SKM-1 (cell line): Measurements from ENCODE around the gene YBX1.
"Not testable (repeated sequence)": the region's sequence is repeated elsewhere in the genome, so short reads cannot be mapped to it uniquely, and the experiment has no call there.

Experiments
- DNase-seq: peaks from one replicate; lab custom pipeline; 2025; ENCODE audit not compliant: unreplicated experiment; lab: John Stamatoyannopoulos, UW

Gene YBX1

GRCh38 chr1:42681741-42682483 is at the start of gene YBX1:
Gene YBX1 (plus strand): TSS chr1:42682418. CDS start chr1:42682566, 148 bp downstream.
- DNase-seq = peak; percentile 97

GRCh38 chr1:42639116-42639515 is 43.1 kb upstream of the YBX1 start:
- DNase-seq = no peak

GRCh38 chr1:42646056-42646455 is 36.2 kb upstream of the YBX1 start:
- no peak for DNase-seq

- DNase-seq = no peak
Measured at GRCh38 chr1:42657201-42657600, 25.0 kb upstream of the YBX1 start.

- DNase-seq = peak; percentile 93
Measured at GRCh38 chr1:42657981-42658876, 24.0 kb upstream of the YBX1 start, which contains the start of gene PPIH. Gene PPIH (plus strand): TSS chr1:42658423. CDS start chr1:42658447, 24 bp downstream.

GRCh38 chr1:42658877-42659337 is 23.3 kb upstream of the YBX1 start:
- DNase-seq = no peak

GRCh38 chr1:42660907-42661500 is 21.2 kb upstream of the YBX1 start:
- DNase-seq = no peak

- no peak for DNase-seq
Measured at GRCh38 chr1:42669936-42670335, 12.3 kb upstream of the YBX1 start.

GRCh38 chr1:42670425-42670824 is 11.8 kb upstream of the YBX1 start:
- DNase-seq = no peak

- no peak for DNase-seq
Measured at GRCh38 chr1:42674214-42674613, 8.0 kb upstream of the YBX1 start.

- DNase-seq = no peak
Measured at GRCh38 chr1:42674682-42675081, 7.5 kb upstream of the YBX1 start.

- DNase-seq = no peak
Measured at GRCh38 chr1:42675467-42675866, 6.8 kb upstream of the YBX1 start.

- DNase-seq = no peak
Measured at GRCh38 chr1:42676534-42677087, 5.6 kb upstream of the YBX1 start.

GRCh38 chr1:42679364-42679983 is 2.7 kb upstream of the YBX1 start:
- DNase-seq = no peak

- no peak for DNase-seq
Measured at GRCh38 chr1:42680055-42680454, 2.2 kb upstream of the YBX1 start.

GRCh38 chr1:42680921-42681683 is 1.1 kb upstream of the YBX1 start:
- no peak for DNase-seq

- not testable (repeated sequence) for DNase-seq
Measured at GRCh38 chr1:42682484-42682738, 193 bp downstream of the YBX1 start.

- DNase-seq = peak; percentile 44
Measured at GRCh38 chr1:42682739-42683531, 717 bp downstream of the YBX1 start.

GRCh38 chr1:42684139-42684538 is 1.9 kb downstream of the YBX1 start:
- DNase-seq = no peak
